ENCODE data around the gene ATCAY. TPM values are rescaled to one million over a fixed set of nuclear protein-coding genes. Genes with fewer than 3 reads are reported as not detected.
A peak's percentile ranks its signal among the peaks of the same experiment; 100 is the strongest.
"Not testable (repeated sequence)": the region's sequence is repeated elsewhere in the genome, so short reads cannot be mapped to it uniquely, and the experiment has no call there.

Gene ATCAY
- total RNA-seq, 2 experiments from 2014 or later: not detected

- Mint-ChIP-seq H3K4me1 (no peaks in the 10 kb centered on the region), H3K9me3 (peaks cover 3% of the 10 kb centered on the region), H3K4me3 (no peak overlapping the region), H3K27me3 (peaks cover 42% of the 10 kb centered on the region), H3K36me3 (peaks cover 5% of the 10 kb centered on the region), H3K27ac (no peak overlapping the region)
- POLR2A ChIA-PET: no interaction called here
- DNase-seq (no peak), ATAC-seq (ENCODE audit: low read depth) (no peak)
Measured at GRCh38 chr19:3866910-3867638, 13.4 kb upstream of the ATCAY start.

- POLR2A ChIA-PET: interaction anchor here (0.6 kb wide), 1 partner anchor 27 kb away, joined by 4 read pairs; no protein-coding TSS in a partner anchor
- DNase-seq (no peak), ATAC-seq (ENCODE audit: low read depth) (no peak)
- H3K4me3 Mint-ChIP-seq: no peak overlapping the region
- peaks cover 3% of the 10 kb centered on the region for H3K9me3 Mint-ChIP-seq
- H3K27me3 Mint-ChIP-seq: peaks cover 42% of the 10 kb centered on the region
- peaks cover 5% of the 10 kb centered on the region for H3K36me3 Mint-ChIP-seq
- no peaks in the 10 kb centered on the region for H3K4me1 Mint-ChIP-seq
- H3K27ac Mint-ChIP-seq: no peak overlapping the region
Measured at GRCh38 chr19:3867971-3868769, 12.3 kb upstream of the ATCAY start.

GRCh38 chr19:3868770-3869456 is 11.6 kb upstream of the ATCAY start, which contains the start of gene ZFR2:
ZFR2 (minus strand) TSS chr19:3869038; CDS start chr19:3869017, 21 bp downstream.
- ATAC-seq (ENCODE audit: low read depth) (peak; percentile 36), DNase-seq (peak; percentile 36)
- Mint-ChIP-seq H3K4me3 (no peak within 1 kb of the TSS), H3K36me3 (peaks cover 5% of the 10 kb centered on the region), H3K27ac (no peak within 1 kb of the TSS), H3K4me1 (no peaks in the 10 kb centered on the region), H3K27me3 (peaks cover 42% of the 10 kb centered on the region), H3K9me3 (peaks cover 3% of the 10 kb centered on the region)
- POLR2A ChIA-PET: interaction anchor here (0.6 kb wide), 1 partner anchor 26 kb away, joined by 4 read pairs; no protein-coding TSS in a partner anchor

- ATAC-seq (ENCODE audit: low read depth) (no peak), DNase-seq (no peak)
- Mint-ChIP-seq H3K4me1 (no peaks in the 10 kb centered on the region), H3K27me3 (peaks cover 20% of the 10 kb centered on the region), H3K9me3 (peaks cover 3% of the 10 kb centered on the region), H3K36me3 (peaks cover 5% of the 10 kb centered on the region), H3K4me3 (no peak overlapping the region), H3K27ac (no peak overlapping the region)
- POLR2A ChIA-PET: no interaction called here
Measured at GRCh38 chr19:3873151-3873550, 7.3 kb upstream of the ATCAY start.

GRCh38 chr19:3874695-3875094 is 5.8 kb upstream of the ATCAY start:
- DNase-seq; H3K27ac Mint-ChIP-seq; ATAC-seq (ENCODE audit: low read depth); POLR2A ChIA-PET; H3K4me1 Mint-ChIP-seq; H3K9me3 Mint-ChIP-seq; H3K4me3 Mint-ChIP-seq; H3K36me3 Mint-ChIP-seq: not testable (repeated sequence)
- peaks cover 18% of the 10 kb centered on the region for H3K27me3 Mint-ChIP-seq

- H3K4me1 Mint-ChIP-seq: peaks cover 2% of the 10 kb centered on the region
- DNase-seq: no peak
- POLR2A ChIA-PET: interaction anchor here (0.6 kb wide), 1 partner anchor 124 kb away, joined by 3 read pairs; no protein-coding TSS in a partner anchor
Measured at GRCh38 chr19:3879656-3880055, 829 bp upstream of the ATCAY start.

GRCh38 chr19:3881272-3882040 is 971 bp downstream of the ATCAY start:
- POLR2A ChIA-PET: interaction anchor here (0.7 to 1.0 kb wide), 2 partner anchors 11 to 90 kb away, joined by 3 to 4 read pairs; no protein-coding TSS in a partner anchor
- H3K27me3 Mint-ChIP-seq: peaks cover 40% of the 10 kb centered on the region
- no peak overlapping the region for H3K4me3 Mint-ChIP-seq

More at GRCh38 chr19:3879656-3880055, 829 bp upstream of the ATCAY start:
- no peaks in the 10 kb centered on the region for H3K9me3 Mint-ChIP-seq
- no peak overlapping the region for H3K4me3 Mint-ChIP-seq
- no peak overlapping the region for H3K27ac Mint-ChIP-seq
- ATAC-seq (ENCODE audit: low read depth): no peak
- peaks cover 40% of the 10 kb centered on the region for H3K27me3 Mint-ChIP-seq
- no peaks in the 10 kb centered on the region for H3K36me3 Mint-ChIP-seq

GRCh38 chr19:3882041-3882384 is 1.5 kb downstream of the ATCAY start:
- Mint-ChIP-seq H3K9me3 (no peaks in the 10 kb centered on the region), H3K27me3 (peaks cover 36% of the 10 kb centered on the region), H3K27ac (no peak overlapping the region), H3K36me3 (no peaks in the 10 kb centered on the region), H3K4me3 (no peak overlapping the region), H3K4me1 (peaks cover 2% of the 10 kb centered on the region)
- ATAC-seq (ENCODE audit: low read depth): no peak
- POLR2A ChIA-PET: no interaction called here
- no peak for DNase-seq

More at GRCh38 chr19:3881272-3882040, 971 bp downstream of the ATCAY start:
- no peaks in the 10 kb centered on the region for H3K9me3 Mint-ChIP-seq
- H3K36me3 Mint-ChIP-seq: no peaks in the 10 kb centered on the region
- DNase-seq (no peak), ATAC-seq (ENCODE audit: low read depth) (no peak)
- H3K4me1 Mint-ChIP-seq: peaks cover 2% of the 10 kb centered on the region
- H3K27ac Mint-ChIP-seq: no peak overlapping the region

GRCh38 chr19:3890591-3890990 is 10.1 kb downstream of the ATCAY start:
- H3K27me3 Mint-ChIP-seq: peaks cover 1% of the 10 kb centered on the region
- H3K4me3 Mint-ChIP-seq: no peak overlapping the region
- H3K27ac Mint-ChIP-seq: no peak overlapping the region
- H3K36me3 Mint-ChIP-seq: no peaks in the 10 kb centered on the region
- H3K4me1 Mint-ChIP-seq: no peaks in the 10 kb centered on the region
- POLR2A ChIA-PET: no interaction called here
- ATAC-seq (ENCODE audit: low read depth): no peak
- no peak for DNase-seq
- no peaks in the 10 kb centered on the region for H3K9me3 Mint-ChIP-seq

GRCh38 chr19:3893509-3894179 is 13.2 kb downstream of the ATCAY start:
- H3K27ac Mint-ChIP-seq: no peak overlapping the region
- POLR2A ChIA-PET: no interaction called here
- peaks cover 6% of the 10 kb centered on the region for H3K4me1 Mint-ChIP-seq
- H3K27me3 Mint-ChIP-seq: peaks cover 2% of the 10 kb centered on the region
- ATAC-seq (ENCODE audit: low read depth): no peak
- H3K36me3 Mint-ChIP-seq: no peaks in the 10 kb centered on the region
- H3K4me3 Mint-ChIP-seq: no peak overlapping the region
- DNase-seq: no peak
- H3K9me3 Mint-ChIP-seq: no peaks in the 10 kb centered on the region

- POLR2A ChIA-PET: interaction anchor here (0.6 kb wide), 2 partner anchors 26 to 52 kb away, joined by 4 to 5 read pairs; partner anchors contain the start of gene ZFR2
- DNase-seq; H3K36me3 Mint-ChIP-seq; H3K9me3 Mint-ChIP-seq; H3K27ac Mint-ChIP-seq; H3K4me1 Mint-ChIP-seq; H3K27me3 Mint-ChIP-seq; H3K4me3 Mint-ChIP-seq; ATAC-seq (ENCODE audit: low read depth): not testable (repeated sequence)
Measured at GRCh38 chr19:3894959-3895358, 14.5 kb downstream of the ATCAY start.

GRCh38 chr19:3895788-3896187 is 15.3 kb downstream of the ATCAY start:
- Mint-ChIP-seq H3K36me3 (no peaks in the 10 kb centered on the region), H3K4me3 (no peak overlapping the region), H3K27ac (no peak overlapping the region), H3K4me1 (peaks cover 6% of the 10 kb centered on the region), H3K9me3 (peaks cover 2% of the 10 kb centered on the region), H3K27me3 (peaks cover 7% of the 10 kb centered on the region)
- ATAC-seq (ENCODE audit: low read depth): no peak
- no peak for DNase-seq
- POLR2A ChIA-PET: no interaction called here

All from activated naive CD8-positive, alpha-beta T cell treated with anti-CD3 and anti-CD28 coated beads, Interleukin-2, amount 10 ng/mL, durations not matched to agents 7 days and 5 days (primary cell).